Stomach (tissue), 9 donors: ENCODE data around the gene NELFCD. TPM values are rescaled to one million over a fixed set of nuclear protein-coding genes. Genes with fewer than 3 reads are reported as not detected.

Source experiments
- DNase-seq, 2 donors: peaks; one replicate each; pipeline versions ENCODE4 v3.0.0 to v3.0.0-alpha.2; 2013 to 2019
- H3K27ac ChIP-seq, 5 donors: fragments of 200-600 bp in 4 of 5; sonication (generic) in 4 of 5; one replicate each; pipeline ENCODE4 v1.5.1; 2013 to 2019; ENCODE audit warnings: mild to moderate bottlenecking in 1 of 5, moderate library complexity in 1 of 5
- H3K27me3 ChIP-seq, 3 donors: fragments of 200-600 bp; sonication (generic); one replicate each; pipeline ENCODE4 v1.5.1; 2017 to 2019; ENCODE audit warnings: mixed run types in 1 of 3
- H3K36me3 ChIP-seq, 4 donors: fragments of 200-600 bp; sonication (generic); 1 replicate in 3 of 4; 2 replicates in 1 of 4; pipeline ENCODE4 v1.5.1; 2016 to 2019
- H3K4me1 ChIP-seq, 4 donors: fragments of 200-600 bp; sonication (generic); one replicate each; pipeline ENCODE4 v1.5.1; 2016 to 2019
- H3K4me3 ChIP-seq, 4 donors: fragments of 200-600 bp; sonication (generic) in 3 of 4; one replicate each; pipeline ENCODE4 v1.5.1; 2016 to 2019; ENCODE audit warnings: mild to moderate bottlenecking in 1 of 4
- H3K9me3 ChIP-seq, 4 donors: fragments of 200-600 bp; sonication (generic); one replicate each; pipeline ENCODE4 v1.5.1; 2016 to 2019
- CTCF ChIP-seq, 7 experiments: fragments of 450-650 bp in 4 of 7; fragments of 200-600 bp in 3 of 7; sonication (generic) in 3 of 7; IDR thresholded peaks; one replicate each; pipeline ENCODE4 v1.5.1; 2016 to 2019; ENCODE audit warnings: antibody characterized with exemption in 7 of 7, control low read depth in 2 of 7, mild to moderate bottlenecking in 1 of 7
- EP300 ChIP-seq: sonication (generic); formaldehyde crosslinking; IDR thresholded peaks from one replicate; pipeline ENCODE4 v1.6.1; 2017; ENCODE audit warnings: antibody characterized with exemption
- POLR2A ChIP-seq, 4 donors: fragments of 450-650 bp; IDR thresholded peaks; one replicate each; pipeline ENCODE4 v1.6.1; 2016; ENCODE audit warnings: antibody characterized with exemption in 4 of 4, control low read depth in 2 of 4, mild to moderate bottlenecking in 1 of 4, moderate library complexity in 1 of 4
- POLR2AphosphoS5 ChIP-seq, 3 donors: sonication (generic); formaldehyde crosslinking; IDR thresholded peaks; one replicate each; pipeline ENCODE4 v1.6.1; 2016; ENCODE audit warnings: antibody characterized with exemption in 3 of 3
- WGBS, 5 donors: extraction: QIAGEN DNeasy Blood & Tissue Kit in 3 of 5; methylation state at CpG; one replicate each; pipeline versions ENCODE4 v1.1.5 to v1.1.7; 2013 to 2018; 5-methylcytosine and 5-hydroxymethylcytosine counted together
- intact Hi-C: fragments of 100-400 bp; cut with DNase I; formaldehyde crosslinking; loops from one replicate; pipeline ENCODE4 v1.15.1; 2023; ENCODE audit warnings: low total_unique reads
- polyA plus RNA-seq, 3 donors: library from polyadenylated mRNA; stranded (reverse); fragments of 200-250 nt; gene quantifications; one replicate each; pipeline ENCODE4 v1.2.3, GENCODE V29; 2013
- total RNA-seq, 5 donors: library from RNA; depleted of rRNA; stranded (reverse); fragments of >200 nt; gene quantifications; one replicate each; pipeline versions ENCODE4 v1.1.0 to v1.2.3, GENCODE V29; 2014 to 2016
- donor health status: healthy with polysubstance abuse.
- donor health status: Bipolar disorder and iron deficiency.
- donor health status: healthy.

NELFCD gene
- total and polyA plus RNA-seq, 8 donors: 20.9 to 59.5 (median 41.2) TPM

- H3K4me3 ChIP-seq: no peak overlapping the region
- H3K9me3 ChIP-seq: peaks cover 0 to 5% (median 2%) of the 10 kb centered on the region in 4 donors
- DNase-seq: no peak
- no peaks in the 10 kb centered on the region for H3K4me1 ChIP-seq
- H3K27ac ChIP-seq: no peak overlapping the region
- 69 to 84% (median 82%) methylated on average over 10 of the region's 10 CpGs for WGBS, 5 donors
- no peak for TF ChIP-seq CTCF (IDR thresholded peaks at IDR 0.05)
- TF ChIP-seq POLR2AphosphoS5 (IDR thresholded peaks at IDR 0.05): no peak
- no peak for TF ChIP-seq EP300
- no peak for TF ChIP-seq POLR2A (IDR thresholded peaks at IDR 0.05)
- peaks cover 0 to 2% (median 0%) of the 10 kb centered on the region in 3 donors for H3K27me3 ChIP-seq
- intact Hi-C loops: no loop called here
- H3K36me3 ChIP-seq: no peaks in the 10 kb centered on the region
Measured at GRCh38 chr20:58967652-58968429, 13.2 kb upstream of the NELFCD start.

- Histone ChIP-seq H3K27me3 (peaks cover 0 to 2% (median 0%) of the 10 kb centered on the region in 3 donors), H3K27ac (no peak overlapping the region), H3K4me1 (no peaks in the 10 kb centered on the region), H3K36me3 (no peaks in the 10 kb centered on the region), H3K4me3 (no peak overlapping the region), H3K9me3 (peaks cover 0 to 5% (median 2%) of the 10 kb centered on the region in 4 donors)
- intact Hi-C loops: no loop called here
- no peak for DNase-seq
- WGBS, 5 donors: 69 to 97% (median 70%) methylated on average over 2 of the region's 2 CpGs
- no peak for TF ChIP-seq CTCF (IDR thresholded peaks at IDR 0.05)
- no peak for TF ChIP-seq POLR2A (IDR thresholded peaks at IDR 0.05)
- TF ChIP-seq POLR2AphosphoS5 (IDR thresholded peaks at IDR 0.05): no peak
- TF ChIP-seq EP300: no peak
Measured at GRCh38 chr20:58969439-58969838, 11.6 kb upstream of the NELFCD start.

- intact Hi-C loops: no loop called here
- Histone ChIP-seq H3K4me1 (no peaks in the 10 kb centered on the region), H3K36me3 (no peaks in the 10 kb centered on the region), H3K27ac (no peak overlapping the region), H3K27me3 (peaks cover 0 to 2% (median 0%) of the 10 kb centered on the region in 3 donors), H3K9me3 (peaks cover 0 to 13% (median 7%) of the 10 kb centered on the region in 4 donors), H3K4me3 (no peak overlapping the region)
- 71 to 86% (median 83%) methylated on average over 1 of the region's 1 CpG for WGBS, 5 donors
- no peak for TF ChIP-seq POLR2A (IDR thresholded peaks at IDR 0.05)
- TF ChIP-seq POLR2AphosphoS5 (IDR thresholded peaks at IDR 0.05): no peak
- no peak for DNase-seq
Measured at GRCh38 chr20:58970146-58970545, 10.9 kb upstream of the NELFCD start.

GRCh38 chr20:58971429-58971828 is 9.6 kb upstream of the NELFCD start:
- TF ChIP-seq CTCF (IDR thresholded peaks at IDR 0.05): no peak
- TF ChIP-seq EP300: no peak
- no peak for TF ChIP-seq POLR2AphosphoS5 (IDR thresholded peaks at IDR 0.05)
- intact Hi-C loops: no loop called here

GRCh38 chr20:58973179-58973578 is 7.9 kb upstream of the NELFCD start:
- DNase-seq: no peak
- WGBS, 5 donors: 79 to 87% (median 81%) methylated on average over 4 of the region's 4 CpGs
- Histone ChIP-seq H3K4me1 (no peaks in the 10 kb centered on the region), H3K36me3 (no peaks in the 10 kb centered on the region), H3K9me3 (peaks cover 0 to 24% (median 16%) of the 10 kb centered on the region in 4 donors), H3K4me3 (no peak overlapping the region), H3K27me3 (no peaks in the 10 kb centered on the region), H3K27ac (no peak overlapping the region)
- intact Hi-C loops: no loop called here
- TF ChIP-seq EP300 (no peak), POLR2AphosphoS5 (IDR thresholded peaks at IDR 0.05) (no peak), CTCF (IDR thresholded peaks at IDR 0.05) (no peak), POLR2A (IDR thresholded peaks at IDR 0.05) (no peak)

More at GRCh38 chr20:58971429-58971828, 9.6 kb upstream of the NELFCD start:
- Histone ChIP-seq H3K9me3 (peaks cover 0 to 24% (median 16%) of the 10 kb centered on the region in 4 donors), H3K4me1 (no peaks in the 10 kb centered on the region), H3K36me3 (no peaks in the 10 kb centered on the region), H3K27ac (no peak overlapping the region), H3K27me3 (no peaks in the 10 kb centered on the region), H3K4me3 (no peak overlapping the region)
- no peak for DNase-seq
- WGBS, 5 donors: 65 to 83% (median 76%) methylated on average over 6 of the region's 6 CpGs
